ENCODE measurements around the gene RABL3.
"Not testable (repeated sequence)": the region's sequence is repeated elsewhere in the genome, so short reads cannot be mapped to it uniquely, and the experiment has no call there.

RABL3 gene

DNA sequence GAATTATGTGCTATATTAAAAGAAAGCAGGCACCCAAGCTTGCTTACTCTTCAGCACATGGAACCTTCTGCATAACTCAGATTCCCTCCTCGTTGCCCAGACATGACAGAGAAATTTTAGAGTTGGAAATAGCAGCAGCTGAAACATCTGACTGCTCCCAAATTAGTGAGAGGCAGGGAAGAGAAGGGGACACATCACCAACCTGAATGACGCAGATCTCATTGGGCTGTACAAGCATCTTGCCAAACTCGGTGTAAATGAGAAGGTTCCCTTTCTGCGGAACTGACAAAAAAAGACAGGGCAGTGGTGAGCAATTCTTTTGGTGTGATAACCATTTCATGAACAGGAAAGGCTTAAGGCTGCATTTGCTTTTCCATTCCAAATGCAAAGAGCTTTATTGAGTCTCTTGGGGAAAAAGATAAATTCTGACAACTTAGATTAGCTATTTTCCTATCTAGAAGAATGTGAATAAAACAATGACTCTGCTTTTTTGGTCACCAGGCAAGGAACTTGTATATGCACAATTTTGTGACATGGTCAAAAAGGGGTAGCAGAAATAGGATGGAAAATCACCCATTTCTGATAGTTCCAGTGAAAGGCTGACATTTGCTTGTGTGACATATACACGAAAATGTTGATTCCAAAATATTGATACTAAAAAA lies 95.4 kb downstream of the RABL3 start:
- no peak for DNase-seq (ENCODE audit: low read depth in 4 of 4, low spot score in 1 of 4)

DNA sequence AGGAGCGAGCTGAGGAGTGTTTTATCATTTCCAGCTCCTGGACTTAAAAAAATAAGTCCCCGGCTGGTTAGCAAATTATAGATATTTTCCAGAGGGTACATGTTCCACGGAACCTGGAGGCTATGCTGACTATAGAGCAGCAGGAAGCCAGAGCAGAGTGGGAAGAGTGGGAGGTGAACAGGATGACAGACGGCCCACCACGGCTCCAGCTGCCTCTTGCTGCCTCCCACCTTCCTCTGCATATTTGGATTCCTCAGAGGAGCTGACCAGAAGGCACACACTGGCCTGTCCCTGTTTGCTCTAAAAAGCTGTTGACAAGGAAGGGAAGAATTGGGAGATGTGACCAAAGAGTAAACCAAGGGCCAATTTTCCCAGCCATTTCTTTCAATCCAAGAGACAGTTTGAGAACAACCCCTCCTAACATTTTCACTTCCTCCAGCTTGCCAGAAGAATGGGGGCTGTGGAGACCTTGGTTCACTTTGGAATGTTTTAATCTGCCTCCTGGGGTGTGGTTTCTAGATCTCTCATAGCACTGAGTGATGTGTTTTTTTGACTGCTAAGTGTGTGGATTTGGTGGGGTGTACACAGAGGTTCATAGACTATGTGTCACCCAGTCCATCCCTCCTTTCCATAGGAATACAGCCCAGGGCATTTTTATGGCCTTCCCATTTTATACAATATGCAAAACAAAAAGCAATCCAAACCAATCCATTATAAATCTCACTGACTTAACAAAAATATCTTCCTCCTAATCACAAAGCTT lies 97.1 kb downstream of the RABL3 start:
- no peak for DNase-seq (ENCODE audit: low read depth in 4 of 4, low spot score in 1 of 4)

DNA sequence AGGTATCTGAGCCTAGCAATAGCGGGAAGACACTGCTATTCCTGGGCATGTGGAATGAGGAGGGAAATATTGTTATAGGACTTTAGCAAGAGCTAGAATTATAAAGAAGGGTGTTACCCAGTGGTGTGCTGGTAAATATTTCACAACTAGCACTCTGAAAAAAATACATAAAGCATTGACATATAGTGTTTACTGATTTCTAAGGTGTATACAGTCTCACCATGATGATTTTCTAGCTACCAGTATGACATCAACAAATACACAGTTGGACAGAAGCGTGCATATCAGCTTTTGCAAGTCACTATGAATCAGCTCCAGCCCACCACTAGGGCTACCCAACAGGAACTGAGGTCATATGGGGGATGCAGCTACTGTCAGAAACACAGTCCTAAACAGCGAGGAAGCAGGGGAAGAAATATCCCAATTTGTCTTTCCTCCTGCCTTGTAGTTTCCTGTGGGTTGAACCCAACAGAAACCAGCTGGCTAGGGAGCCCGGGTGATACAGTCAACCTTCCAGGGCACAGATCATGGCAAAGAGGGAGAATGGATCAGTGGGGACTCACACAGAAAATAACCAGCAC lies 99.9 kb downstream of the RABL3 start:
- no peak for DNase-seq (ENCODE audit: low read depth in 4 of 4, low spot score in 1 of 4)

DNA sequence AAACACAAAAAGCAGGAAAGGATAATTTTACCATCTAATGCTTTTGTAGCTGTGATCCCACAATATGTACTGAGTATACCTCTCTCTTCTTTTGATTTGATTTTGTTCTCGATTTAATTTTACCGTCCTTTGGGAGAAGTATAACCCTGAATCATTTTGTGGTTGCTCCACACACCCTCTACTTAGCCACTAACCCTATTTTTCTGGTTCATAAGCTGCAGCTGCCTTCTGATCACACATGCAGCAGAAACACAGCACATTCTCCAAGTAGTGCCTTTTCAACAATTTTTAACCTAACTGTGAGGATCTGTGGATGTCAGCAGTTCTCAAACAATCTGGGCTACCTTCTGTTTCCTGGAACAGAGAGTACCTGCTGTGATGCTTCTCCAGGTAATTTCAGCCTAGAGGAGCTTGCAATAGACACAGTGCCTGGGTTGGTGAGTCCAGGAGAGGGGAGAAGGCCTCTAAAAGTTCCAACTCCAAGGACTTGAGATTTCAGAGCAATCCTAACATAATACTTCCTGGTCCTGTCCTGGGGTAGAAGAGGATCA lies 100.5 kb downstream of the RABL3 start:
- no peak for DNase-seq (ENCODE audit: low read depth in 4 of 4, low spot score in 1 of 4)

DNA sequence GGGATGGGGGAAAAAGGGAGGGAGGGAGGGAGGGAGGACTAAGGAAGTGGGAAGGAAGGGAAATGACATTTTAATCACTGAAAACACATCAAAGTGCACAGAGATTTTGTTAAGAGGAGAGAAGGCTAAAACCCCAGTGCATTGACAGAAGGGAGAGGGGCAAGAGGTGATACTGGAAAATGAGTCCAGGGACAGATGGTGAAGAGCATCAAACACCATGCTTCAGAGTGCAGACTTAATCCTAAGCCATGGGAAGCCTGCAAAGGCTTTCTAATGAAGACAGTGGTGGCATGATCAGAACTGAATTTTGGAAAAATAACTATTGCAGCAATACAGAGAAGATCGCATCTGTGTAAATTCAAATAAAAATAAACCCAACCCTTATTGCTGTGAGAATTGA lies 102.1 kb downstream of the RABL3 start:
- DNase-seq (ENCODE audit: low read depth in 4 of 4, low spot score in 1 of 4): no peak

DNA sequence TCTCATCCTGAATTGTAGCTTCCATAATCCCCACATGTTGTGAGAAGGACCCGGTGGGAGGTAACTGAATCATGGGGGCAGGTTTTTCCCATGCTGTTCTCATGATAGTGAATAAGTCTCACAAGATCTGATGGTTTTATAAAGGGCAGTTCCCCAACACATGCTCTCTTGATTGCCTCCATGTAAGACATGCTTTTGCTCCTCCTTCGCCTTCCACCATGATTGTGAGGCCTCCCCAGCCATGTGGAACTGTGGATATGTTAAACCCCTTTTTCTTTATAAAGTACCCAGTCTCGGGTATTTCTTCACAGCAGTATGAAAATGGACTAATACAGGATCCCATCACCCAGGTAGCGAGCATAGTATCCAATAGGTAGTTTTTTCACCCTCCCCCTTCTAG lies 103.5 kb downstream of the RABL3 start:
- DNase-seq (ENCODE audit: low read depth in 4 of 4, low spot score in 1 of 4): not testable (repeated sequence)

DNA sequence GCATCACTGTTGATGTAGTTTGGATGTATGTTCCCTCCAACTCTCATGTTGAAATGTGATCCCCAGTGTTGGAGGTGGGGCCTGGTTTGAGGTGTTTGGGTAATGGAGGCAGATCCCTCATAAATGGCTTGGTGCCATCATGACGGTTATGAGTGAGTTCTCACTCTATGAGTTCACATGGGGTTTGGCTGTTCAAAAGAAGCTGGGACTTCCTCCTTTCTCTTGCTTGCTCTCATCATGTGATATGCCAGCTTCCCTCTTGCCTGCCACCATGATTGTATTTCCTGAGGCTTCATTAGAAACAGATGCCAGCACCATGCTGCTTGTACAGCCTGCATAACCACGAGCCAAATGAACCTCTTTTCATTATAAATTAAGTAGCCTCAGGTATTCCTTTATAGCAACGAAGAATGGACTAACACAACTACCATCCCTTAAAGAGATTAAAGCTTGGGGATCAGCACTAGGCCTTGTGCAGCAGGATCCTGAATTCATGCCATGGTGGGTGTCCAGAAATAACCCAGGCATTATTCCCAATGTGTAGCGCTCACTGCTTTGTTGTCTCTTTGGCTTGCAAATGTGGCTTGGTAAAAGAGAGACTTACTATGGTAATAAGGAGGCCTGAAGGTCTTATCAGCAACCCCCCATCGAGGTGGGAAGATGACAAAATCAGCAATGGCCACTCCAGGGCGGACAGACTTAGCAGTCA lies 104.3 kb downstream of the RABL3 start:
- no peak for DNase-seq (ENCODE audit: low read depth in 4 of 4, low spot score in 1 of 4)

DNA sequence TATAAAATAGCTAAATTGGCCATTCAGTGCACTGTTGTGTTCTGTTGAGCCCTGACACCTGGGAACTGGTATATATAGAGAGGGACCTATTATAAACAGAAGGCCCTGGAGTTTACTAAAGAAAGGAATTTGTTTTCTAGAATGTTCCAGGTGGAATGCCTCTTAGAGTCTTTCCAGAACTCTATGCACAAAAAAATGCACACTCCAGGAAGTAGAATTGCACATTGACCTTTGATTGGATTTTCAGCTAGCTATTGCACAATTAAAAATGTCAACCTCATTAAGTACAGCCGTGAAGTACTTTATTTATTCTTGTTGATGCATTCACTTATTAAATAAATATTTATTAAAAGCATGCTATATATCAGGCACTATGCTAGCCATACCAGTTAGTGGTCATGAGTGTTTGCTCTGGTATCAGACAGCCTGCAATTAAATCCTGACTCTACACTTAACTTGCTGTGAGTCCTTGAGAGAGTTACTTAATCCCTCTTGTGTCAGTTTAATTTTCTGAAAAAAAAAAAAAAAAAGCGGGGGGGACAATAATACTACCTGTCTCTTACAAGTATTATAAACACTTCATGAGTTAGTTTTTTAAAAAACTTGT lies 105.4 kb downstream of the RABL3 start:
- DNase-seq (ENCODE audit: low read depth in 4 of 4, low spot score in 1 of 4): no peak

Data from stimulated activated CD4-positive, alpha-beta T cell treated with anti-CD3 and anti-CD28 coated beads, Interleukin-1b, Interleukin-23, amount 100 ng/mL, for 24 hours (primary cell).